Transverse colon (tissue), 4 donors: ENCODE data around the gene CGB3. TPM values are rescaled to one million over a fixed set of nuclear protein-coding genes. Genes with fewer than 3 reads are reported as not detected.
"Not testable (repeated sequence)": the region's sequence is repeated elsewhere in the genome, so short reads cannot be mapped to it uniquely, and the experiment has no call there.

Experiments used
- DNase-seq: peaks from one replicate; pipeline ENCODE4 v3.0.0-alpha.2; 2019
- H3K27ac ChIP-seq, 4 donors: fragments of 200-600 bp; sonication (generic); 2 replicates each; pipeline ENCODE4 v1.5.1; 2016 to 2018; ENCODE audit warnings: inconsistent platforms in 4 of 4
- H3K27me3 ChIP-seq: fragments of 200-600 bp; sonication (generic); 2 replicates; pipeline ENCODE4 v1.5.1; 2017; ENCODE audit warnings: inconsistent platforms
- H3K36me3 ChIP-seq, 4 donors: fragments of 200-600 bp; sonication (generic); 2 replicates each; pipeline ENCODE4 v1.5.1; 2017 to 2019; ENCODE audit warnings: inconsistent platforms in 4 of 4
- H3K4me1 ChIP-seq, 4 donors: fragments of 200-600 bp; sonication (generic); 2 replicates each; pipeline ENCODE4 v1.5.1; 2017 to 2020; ENCODE audit warnings: inconsistent platforms in 4 of 4
- H3K4me3 ChIP-seq, 4 donors: fragments of 200-600 bp; sonication (generic); 1 replicate in 1 of 4; 2 replicates in 3 of 4; pipeline versions ENCODE4 v1.5.1 to v1.6.1; 2017 to 2019; ENCODE audit warnings: inconsistent platforms in 4 of 4
- H3K9me3 ChIP-seq, 2 donors: fragments of 200-600 bp; sonication (generic); 2 replicates each; pipeline ENCODE4 v1.5.1; 2017 to 2019; ENCODE audit warnings: inconsistent platforms in 2 of 2
- CTCF ChIP-seq, 5 experiments: fragments of 200-600 bp in 3 of 5; fragments of 450-650 bp in 2 of 5; sonication (generic) in 3 of 5; IDR thresholded peaks; 1 replicate in 2 of 5; 2 replicates in 3 of 5; pipeline ENCODE4 v1.5.1; 2016 to 2017; ENCODE audit warnings: antibody characterized with exemption in 5 of 5, inconsistent platforms in 3 of 5, mild to moderate bottlenecking in 2 of 5, moderate library complexity in 1 of 5
- POLR2AphosphoS5 ChIP-seq, 3 donors: sonication (generic); formaldehyde crosslinking; IDR thresholded peaks; one replicate each; pipeline ENCODE4 v1.6.1; 2016; ENCODE audit warnings: antibody characterized with exemption in 3 of 3
- WGBS, 2 donors: methylation state at CpG; one replicate each; pipeline ENCODE4 v1.1.5; 2018; ENCODE audit warnings: low coverage in 1 of 2; 5-methylcytosine and 5-hydroxymethylcytosine counted together
- in situ Hi-C, 4 donors: fragments of 200-750 bp; cut with MboI; loops; one replicate each; pipeline versions ENCODE4 v1.15.0 to v1.15.1; 2017; ENCODE audit warnings: low sequenced_read_pairs in 3 of 4, low pct_ligation_motif_present in 1 of 4, low pct_unique_long_range_greater_than_20kb in 1 of 4
- intact Hi-C: fragments of 100-400 bp; cut with DNase I; formaldehyde crosslinking; loops from one replicate; pipeline ENCODE4 v1.15.1; 2023; ENCODE audit warnings: low total_unique reads
- total RNA-seq, 4 donors: library from RNA; depleted of rRNA; stranded (reverse); fragments of >200 nt; gene quantifications; one replicate each; pipeline ENCODE4 v1.1.0, GENCODE V29; 2016

The CGB3 gene
- total RNA-seq, 4 donors from 2014 or later = not detected

- 1% methylated on average over 55 of the region's 63 CpGs; no CpG with 5 or more reads in 1 of the 2 donors for WGBS, 2 donors
- Histone ChIP-seq H3K27ac (no peak overlapping the region), H3K27me3 (peaks cover 50% of the 10 kb centered on the region), H3K4me1 (peaks cover 9 to 25% (median 18%) of the 10 kb centered on the region in 4 donors), H3K9me3 (no peaks in the 10 kb centered on the region), H3K4me3 (peak overlapping the region; percentile 13 to 52 (median 38)), H3K36me3 (no peaks in the 10 kb centered on the region)
- peak; percentile 65 for DNase-seq
- in situ Hi-C loops (no loop called here), intact Hi-C loops (no loop called here)
- peak in 4 of 5 experiments; percentile 14 to 40 (median 24) for TF ChIP-seq CTCF (IDR thresholded peaks at IDR 0.05)
- TF ChIP-seq POLR2AphosphoS5 (IDR thresholded peaks at IDR 0.05) = no peak
These were observed 32.2 kb upstream of the CGB3 start for GRCh38 chr19:49056101-49056901.

GRCh38 chr19:49050376-49051033 is 26.4 kb upstream of the CGB3 start:
- DNase-seq, H3K27ac ChIP-seq, H3K9me3 ChIP-seq, H3K27me3 ChIP-seq, in situ Hi-C loops, H3K4me1 ChIP-seq, H3K4me3 ChIP-seq, intact Hi-C loops, H3K36me3 ChIP-seq: not testable (repeated sequence)
- 61 to 71% methylated on average over 3 to 20 of the region's 24 CpGs for WGBS, 2 donors

GRCh38 chr19:49049834-49050233 is 25.7 kb upstream of the CGB3 start:
- H3K9me3 ChIP-seq, H3K36me3 ChIP-seq, in situ Hi-C loops, H3K27ac ChIP-seq, H3K4me3 ChIP-seq, H3K4me1 ChIP-seq, H3K27me3 ChIP-seq, DNase-seq, intact Hi-C loops: not testable (repeated sequence)
- 78% methylated on average over 3 of the region's 4 CpGs; no CpG with 5 or more reads in 1 of the 2 donors for WGBS, 2 donors

GRCh38 chr19:49049011-49049410 is 24.9 kb upstream of the CGB3 start, which contains the start of gene CGB8:
Gene CGB8, minus strand, starts transcription at chr19:49049111. Its CDS starts 372 bp downstream, at chr19:49048739.
- H3K36me3 ChIP-seq, H3K27ac ChIP-seq, H3K9me3 ChIP-seq, intact Hi-C loops, DNase-seq, H3K4me1 ChIP-seq, H3K4me3 ChIP-seq, in situ Hi-C loops, H3K27me3 ChIP-seq: not testable (repeated sequence)
- WGBS, 2 donors = 80% methylated on average over 4 of the region's 12 CpGs; no CpG with 5 or more reads in 1 of the 2 donors

- H3K27me3 ChIP-seq, DNase-seq, H3K4me3 ChIP-seq, intact Hi-C loops, H3K9me3 ChIP-seq, H3K27ac ChIP-seq, in situ Hi-C loops, H3K36me3 ChIP-seq, H3K4me1 ChIP-seq: not testable (repeated sequence)
- 62% methylated on average over 12 of the region's 15 CpGs; no CpG with 5 or more reads in 1 of the 2 donors for WGBS, 2 donors
These were observed 19.4 kb upstream of the CGB3 start, which contains the start of gene CGB5 for GRCh38 chr19:49043548-49043947. Gene CGB5, plus strand, starts transcription at chr19:49043848. Its CDS starts 362 bp downstream, at chr19:49044210.

GRCh38 chr19:49042666-49043065 is 18.5 kb upstream of the CGB3 start:
- not testable (repeated sequence) for DNase-seq

More at GRCh38 chr19:49042666-49043065, 18.5 kb upstream of the CGB3 start:
- H3K4me3 ChIP-seq, H3K4me1 ChIP-seq, H3K27ac ChIP-seq, H3K36me3 ChIP-seq, intact Hi-C loops, in situ Hi-C loops, H3K27me3 ChIP-seq, H3K9me3 ChIP-seq: not testable (repeated sequence)
- WGBS, 2 donors = 60 to 86% methylated on average over 1 to 4 of the region's 4 CpGs
